ENCODE results near the gene GHDC. TPM values are rescaled to one million over a fixed set of nuclear protein-coding genes. Genes with fewer than 3 reads are reported as not detected.
"Not testable (repeated sequence)": the region's sequence is repeated elsewhere in the genome, so short reads cannot be mapped to it uniquely, and the experiment has no call there.

Gene GHDC
- total RNA-seq, 3 donors from 2014 or later: 29.1 to 53.0 (median 33.1) TPM

DNA sequence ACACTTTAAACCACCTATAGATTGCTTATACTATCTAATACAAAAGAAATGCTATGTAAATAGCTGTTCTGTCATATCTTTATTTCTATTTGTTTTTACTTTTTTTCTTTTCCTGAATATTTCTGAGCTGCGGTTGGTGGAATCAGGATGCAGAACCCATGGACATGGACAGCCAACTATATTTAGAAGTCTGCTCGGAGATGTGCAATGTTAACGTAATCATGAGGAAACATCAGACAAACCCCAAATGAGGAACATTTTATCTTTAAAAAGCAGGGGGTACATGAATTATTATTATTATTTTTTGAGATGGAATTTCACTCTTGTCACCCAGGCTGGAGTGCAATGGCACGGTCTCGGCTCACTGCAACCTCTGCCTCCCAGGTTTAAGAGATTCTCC, 31.4 kb upstream of the GHDC start:
- no peak for TF ChIP-seq POLR2AphosphoS5 (IDR thresholded peaks at IDR 0.05)
- no peak for TF ChIP-seq POLR2A (IDR thresholded peaks at IDR 0.05)
- TF ChIP-seq, protein P1, sequence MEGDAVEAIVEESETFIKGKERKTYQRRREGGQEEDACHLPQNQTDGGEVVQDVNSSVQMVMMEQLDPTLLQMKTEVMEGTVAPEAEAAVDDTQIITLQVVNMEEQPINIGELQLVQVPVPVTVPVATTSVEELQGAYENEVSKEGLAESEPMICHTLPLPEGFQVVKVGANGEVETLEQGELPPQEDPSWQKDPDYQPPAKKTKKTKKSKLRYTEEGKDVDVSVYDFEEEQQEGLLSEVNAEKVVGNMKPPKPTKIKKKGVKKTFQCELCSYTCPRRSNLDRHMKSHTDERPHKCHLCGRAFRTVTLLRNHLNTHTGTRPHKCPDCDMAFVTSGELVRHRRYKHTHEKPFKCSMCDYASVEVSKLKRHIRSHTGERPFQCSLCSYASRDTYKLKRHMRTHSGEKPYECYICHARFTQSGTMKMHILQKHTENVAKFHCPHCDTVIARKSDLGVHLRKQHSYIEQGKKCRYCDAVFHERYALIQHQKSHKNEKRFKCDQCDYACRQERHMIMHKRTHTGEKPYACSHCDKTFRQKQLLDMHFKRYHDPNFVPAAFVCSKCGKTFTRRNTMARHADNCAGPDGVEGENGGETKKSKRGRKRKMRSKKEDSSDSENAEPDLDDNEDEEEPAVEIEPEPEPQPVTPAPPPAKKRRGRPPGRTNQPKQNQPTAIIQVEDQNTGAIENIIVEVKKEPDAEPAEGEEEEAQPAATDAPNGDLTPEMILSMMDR (IDR thresholded peaks at IDR 0.05): no peak
- H3K9me3 ChIP-seq: no peaks in the 10 kb centered on the region
- H3K27ac ChIP-seq: no peak overlapping the region
- no peaks in the 10 kb centered on the region for H3K27me3 ChIP-seq
- no peaks in the 10 kb centered on the region for H3K4me1 ChIP-seq
- H3K36me3 ChIP-seq: no peaks in the 10 kb centered on the region
- H3K4me3 ChIP-seq: no peak overlapping the region
- no peak for DNase-seq (ENCODE audit: low spot score in 2 of 2)
- intact Hi-C loops (cut with DNase I; ENCODE audit: low total_unique reads): no loop called here

DNA sequence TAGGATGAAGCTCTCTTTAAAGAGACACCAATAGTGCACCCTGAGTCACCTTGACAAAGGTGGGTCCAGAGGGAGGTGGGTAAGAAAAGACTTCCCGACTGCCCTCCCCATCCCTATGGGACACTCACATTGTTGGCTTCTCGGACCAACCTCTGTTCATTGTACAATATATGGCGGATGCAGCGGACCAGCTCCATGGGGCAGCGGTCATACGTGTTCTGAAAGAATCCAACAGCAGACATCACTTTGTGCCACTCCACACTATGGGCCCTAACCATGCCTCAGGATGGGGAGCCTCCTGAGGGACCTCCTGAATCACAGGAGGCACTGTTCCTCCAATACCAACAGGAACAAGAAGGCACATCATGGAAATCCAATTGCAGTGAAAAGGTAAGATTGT, 30.4 kb upstream of the GHDC start:
- H3K4me3 ChIP-seq: no peak overlapping the region
- H3K9me3 ChIP-seq: no peaks in the 10 kb centered on the region
- H3K36me3 ChIP-seq: no peaks in the 10 kb centered on the region
- no peak for TF ChIP-seq POLR2AphosphoS5 (IDR thresholded peaks at IDR 0.05)
- TF ChIP-seq, protein P1 (IDR thresholded peaks at IDR 0.05): no peak
- no peak for TF ChIP-seq POLR2A (IDR thresholded peaks at IDR 0.05)
- no peak overlapping the region for H3K27ac ChIP-seq
- intact Hi-C loops (cut with DNase I; ENCODE audit: low total_unique reads): loop anchor here (5.0 kb wide), 1 partner anchor 1993 kb away; the partner anchor contains the start of gene UBTF
- DNase-seq (ENCODE audit: low spot score in 2 of 2): no peak
- H3K4me1 ChIP-seq: no peaks in the 10 kb centered on the region
- no peaks in the 10 kb centered on the region for H3K27me3 ChIP-seq

DNA sequence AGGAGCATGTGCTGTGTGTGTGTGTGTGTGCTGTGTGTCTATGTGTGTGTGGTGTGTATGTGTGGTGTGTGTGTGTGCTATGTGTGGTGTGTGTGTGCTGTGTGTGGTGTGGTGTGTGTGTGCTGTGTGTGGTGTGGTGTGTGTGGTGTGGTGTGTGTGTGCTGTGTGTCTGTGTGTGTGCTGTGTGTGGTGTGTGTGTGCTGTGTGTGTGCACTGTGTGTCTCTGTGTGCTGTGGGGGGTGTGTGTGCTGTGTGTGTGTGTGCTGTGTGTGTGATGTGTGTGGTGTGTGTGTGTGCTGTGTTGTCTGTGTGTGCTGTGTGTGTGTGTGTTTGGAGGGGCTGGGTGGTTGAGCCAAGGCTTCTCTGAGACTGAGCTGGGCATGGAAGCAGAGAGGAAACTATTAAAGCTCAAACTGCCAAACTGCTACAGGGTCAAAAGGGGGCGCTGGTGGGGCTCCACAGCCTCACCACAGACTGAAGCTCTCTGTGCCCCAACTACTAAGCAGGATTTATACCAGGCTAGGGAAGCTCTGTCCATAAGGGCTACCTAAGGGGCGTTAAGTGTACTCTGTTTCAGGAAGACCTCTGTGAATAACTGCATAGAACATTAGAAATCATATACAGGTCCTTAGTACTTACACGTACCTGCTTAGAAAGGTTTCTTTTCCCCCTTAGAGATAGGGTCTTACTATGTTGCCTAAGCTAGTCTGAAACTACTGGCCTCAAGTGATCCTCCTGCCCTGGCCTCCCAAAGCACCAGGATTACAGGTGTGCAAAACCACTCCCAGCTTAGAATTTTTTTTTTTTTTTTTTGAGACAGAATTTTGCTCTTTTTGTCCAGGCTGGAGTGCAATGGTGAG, 27.8 kb upstream of the GHDC start:
- Histone ChIP-seq H3K4me1 (no peaks in the 10 kb centered on the region), H3K27me3 (no peaks in the 10 kb centered on the region), H3K27ac (no peak overlapping the region), H3K9me3 (no peaks in the 10 kb centered on the region), H3K36me3 (no peaks in the 10 kb centered on the region), H3K4me3 (no peak overlapping the region)
- TF ChIP-seq, protein P1 (IDR thresholded peaks at IDR 0.05): peak in 2 of 3 donors; percentile 36 to 48
- TF ChIP-seq POLR2A (IDR thresholded peaks at IDR 0.05) (no peak), POLR2AphosphoS5 (IDR thresholded peaks at IDR 0.05) (no peak)
- intact Hi-C loops (cut with DNase I; ENCODE audit: low total_unique reads): loop anchor here (5.0 kb wide), 1 partner anchor 1995 kb away; the partner anchor contains the start of gene UBTF
- no peak for DNase-seq (ENCODE audit: low spot score in 2 of 2)

DNA sequence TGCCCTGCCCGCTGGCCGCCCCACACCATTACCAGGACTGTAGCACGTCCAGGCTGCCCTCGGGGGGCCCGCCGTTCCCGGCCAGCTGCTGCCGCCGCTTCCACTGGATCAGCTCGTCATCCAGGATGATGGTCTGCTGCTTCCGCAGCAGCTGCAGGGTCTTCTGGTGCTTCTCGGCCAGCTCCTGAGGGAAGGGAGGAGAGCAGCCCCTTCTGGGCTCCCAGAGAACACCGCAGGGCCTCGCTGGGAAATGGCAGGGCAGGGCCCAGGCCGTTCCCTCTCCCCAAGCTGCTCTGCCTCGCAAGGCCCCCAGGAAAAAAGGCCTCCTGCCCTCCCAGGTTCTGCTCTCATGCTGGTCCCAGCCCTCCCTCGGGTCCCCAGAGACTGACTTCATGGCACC, 25.0 kb upstream of the GHDC start:
- H3K36me3 ChIP-seq; H3K4me3 ChIP-seq; intact Hi-C loops (cut with DNase I; ENCODE audit: low total_unique reads); H3K4me1 ChIP-seq; H3K9me3 ChIP-seq; H3K27ac ChIP-seq; H3K27me3 ChIP-seq; DNase-seq (ENCODE audit: low spot score in 2 of 2): not testable (repeated sequence)

DNA sequence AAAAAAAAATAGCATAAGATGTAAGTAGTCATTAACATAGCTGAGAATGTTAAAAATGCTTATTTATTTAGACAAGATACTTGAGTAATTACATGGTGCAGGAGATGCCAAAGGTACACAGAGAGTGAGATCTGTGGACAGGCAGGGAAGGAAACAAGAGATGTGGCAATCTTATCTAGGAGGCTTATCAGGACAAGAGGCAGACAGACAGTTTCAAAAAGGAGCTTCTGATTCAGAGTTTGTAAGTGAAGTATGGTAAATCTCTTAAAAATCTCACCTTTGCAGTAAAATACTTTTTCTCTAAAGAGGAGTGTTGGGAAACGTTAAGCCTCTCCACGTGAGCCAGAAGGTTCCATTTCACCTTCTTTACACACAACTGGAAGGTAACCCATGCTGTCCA, 19.9 kb upstream of the GHDC start:
- TF ChIP-seq, protein P1 (IDR thresholded peaks at IDR 0.05): no peak
- TF ChIP-seq POLR2A (IDR thresholded peaks at IDR 0.05): no peak
- TF ChIP-seq POLR2AphosphoS5 (IDR thresholded peaks at IDR 0.05): no peak

More for the DNA sequence above, 19.9 kb upstream of the GHDC start:
- H3K4me1 ChIP-seq: no peaks in the 10 kb centered on the region
- no peaks in the 10 kb centered on the region for H3K27me3 ChIP-seq
- intact Hi-C loops (cut with DNase I; ENCODE audit: low total_unique reads): no loop called here
- H3K4me3 ChIP-seq: no peak overlapping the region
- no peak overlapping the region for H3K27ac ChIP-seq
- H3K36me3 ChIP-seq: no peaks in the 10 kb centered on the region
- no peak for DNase-seq (ENCODE audit: low spot score in 2 of 2)
- H3K9me3 ChIP-seq: no peaks in the 10 kb centered on the region
